Ovary (tissue), 9 donors: ENCODE data around the gene NDUFV1. TPM values are rescaled to one million over a fixed set of nuclear protein-coding genes. Genes with fewer than 3 reads are reported as not detected.
"Not testable (repeated sequence)": the region's sequence is repeated elsewhere in the genome, so short reads cannot be mapped to it uniquely, and the experiment has no call there.

Experiments used
- DNase-seq, 5 donors: peaks; one replicate each; pipeline ENCODE4 v3.0.0-alpha.2; 2019 to 2020
- H3K27ac ChIP-seq, 2 donors: fragments of 200-600 bp; one replicate each; pipeline versions ENCODE4 v1.5.1 to v1.8.0; 2019 to 2022
- H3K27me3 ChIP-seq: fragments of 200-600 bp; one replicate; pipeline ENCODE4 v1.8.0; 2022
- H3K36me3 ChIP-seq: fragments of 200-600 bp; sonication (generic); one replicate; pipeline ENCODE4 v1.5.1; 2019
- H3K4me1 ChIP-seq: one replicate; pipeline ENCODE4 v1.8.1; 2013; ENCODE audit warnings: mild to moderate bottlenecking, moderate library complexity; ENCODE audit not compliant: insufficient read depth
- H3K4me3 ChIP-seq: fragments of 200-600 bp; sonication (generic); one replicate; pipeline ENCODE4 v1.5.1; 2017
- H3K9me3 ChIP-seq, 2 donors: fragments of 200-600 bp in 1 of 2; sonication (generic) in 1 of 2; one replicate each; pipeline versions ENCODE4 v1.5.1 to v1.8.1; 2013 to 2019; ENCODE audit warnings: mild to moderate bottlenecking in 1 of 2, moderate library complexity in 1 of 2
- CTCF ChIP-seq, 3 donors: fragments of 450-650 bp in 2 of 3; fragments of 200-600 bp in 1 of 3; IDR thresholded peaks; one replicate each; pipeline versions ENCODE4 v1.5.1 to v1.8.0; 2016 to 2022; ENCODE audit warnings: antibody characterized with exemption in 3 of 3, mild to moderate bottlenecking in 1 of 3
- EP300 ChIP-seq: sonication (generic); formaldehyde crosslinking; IDR thresholded peaks from one replicate; pipeline ENCODE4 v1.6.1; 2017; ENCODE audit warnings: antibody characterized with exemption
- POLR2A ChIP-seq: fragments of 450-650 bp; IDR thresholded peaks from one replicate; pipeline ENCODE4 v1.6.1; 2017; ENCODE audit warnings: antibody characterized with exemption, mild to moderate bottlenecking, moderate library complexity
- WGBS, 3 donors: extraction: QIAGEN DNeasy Blood & Tissue Kit in 1 of 3; methylation state at CpG; one replicate each; pipeline versions ENCODE4 v1.1.5 to v1.1.7; 2013 to 2017; 5-methylcytosine and 5-hydroxymethylcytosine counted together
- intact Hi-C, 4 donors: fragments of 100-400 bp; cut with DNase I; formaldehyde crosslinking; loops; one replicate each; pipeline versions ENCODE4 v1.11.0 to v1.15.1; 2022 to 2023
- polyA plus RNA-seq, 2 donors: library from polyadenylated mRNA; stranded (reverse); fragments of 200-250 nt in 1 of 2; fragments of 350-450 nt in 1 of 2; fragmentation: Illumina TruSeq in 1 of 2; extraction: RNeasy Lipid Tissue Mini Kit (QIAGEN cat#74804) in 1 of 2; gene quantifications; one replicate each; pipeline ENCODE4 v1.2.3, GENCODE V29; 2013 to 2014
- total RNA-seq, 7 donors: library from RNA; depleted of rRNA in 2 of 7; stranded (reverse); fragments of >200 nt in 2 of 7; fragmentation: NEBNext Ultra II Directional in 3 of 7; extraction: Animal tissue kit (Norgen Biotek cat#: 25700) in 3 of 7; gene quantifications; one replicate each; pipeline versions ENCODE4 v1.1.0 to v1.2.4, GENCODE V29; 2016 to 2023
- donor health status: DM: no; HTN: no; CAD: no; lungs with moderate emphysema.
- donor health status: DM: no; HTN: no; CAD: no.
- donor health status: Bipolar disorder and iron deficiency.
- donor health status: DM: yes; HTN: yes; CAD: no.
- donor health status: DM: no; HTN: no; CAD: no.
- donor health status: DM: yes; HTN: yes; CAD: no.

NDUFV1 gene
- total and polyA plus RNA-seq, 9 donors, result 47.7 to 184 (median 169) TPM

- no peak for TF ChIP-seq EP300
- peak in 1 of 3 donors; percentile 14 for TF ChIP-seq CTCF (IDR thresholded peaks at IDR 0.05)
- TF ChIP-seq POLR2A, result no peak
- Histone ChIP-seq H3K27me3 (no peaks in the 10 kb centered on the region), H3K4me1 (peaks cover 7% of the 10 kb centered on the region), H3K36me3 (no peaks in the 10 kb centered on the region), H3K4me3 (peak overlapping the region; percentile 90), H3K9me3 (no peaks in the 10 kb centered on the region), H3K27ac (peak overlapping the region; percentile 97 to 98)
- peak in 3 of 5 donors; percentile 34 to 52 (median 47) for DNase-seq
- WGBS, 3 donors, result 79 to 86% (median 80%) methylated on average over 21 of the region's 21 CpGs
- intact Hi-C loops, result loop anchor here in 1 of 4 donors (5.0 kb wide), 1 partner anchor 158 kb away; the partner anchor contains the start of gene RPS6KB2
Observed at GRCh38 chr11:67584881-67585873, 21.6 kb upstream of the NDUFV1 start.

GRCh38 chr11:67585911-67586310, 20.8 kb upstream of the NDUFV1 start:
- Histone ChIP-seq H3K27ac (no peak overlapping the region), H3K4me3 (no peak overlapping the region), H3K9me3 (no peaks in the 10 kb centered on the region), H3K27me3 (no peaks in the 10 kb centered on the region), H3K4me1 (peaks cover 7% of the 10 kb centered on the region), H3K36me3 (no peaks in the 10 kb centered on the region)
- 79 to 90% (median 89%) methylated on average over 4 of the region's 4 CpGs for WGBS, 3 donors
- TF ChIP-seq CTCF (IDR thresholded peaks at IDR 0.05), result no peak
- TF ChIP-seq EP300, result no peak
- TF ChIP-seq POLR2A, result no peak
- intact Hi-C loops, result no loop called here
- DNase-seq, result no peak

GRCh38 chr11:67586568-67587250, 20.0 kb upstream of the NDUFV1 start:
- 80 to 92% (median 80%) methylated on average over 5 of the region's 5 CpGs for WGBS, 3 donors
- TF ChIP-seq POLR2A, result no peak
- no peak for TF ChIP-seq EP300
- no peak for TF ChIP-seq CTCF (IDR thresholded peaks at IDR 0.05)
- Histone ChIP-seq H3K9me3 (no peaks in the 10 kb centered on the region), H3K27me3 (no peaks in the 10 kb centered on the region), H3K4me3 (no peak overlapping the region), H3K4me1 (peaks cover 7% of the 10 kb centered on the region), H3K36me3 (no peaks in the 10 kb centered on the region), H3K27ac (no peak overlapping the region)
- DNase-seq, result no peak
- intact Hi-C loops, result no loop called here

- no peak for DNase-seq
- H3K27me3 ChIP-seq, result no peaks in the 10 kb centered on the region
- no peaks in the 10 kb centered on the region for H3K9me3 ChIP-seq
- no peak for TF ChIP-seq POLR2A
- no peak for TF ChIP-seq EP300
- TF ChIP-seq CTCF (IDR thresholded peaks at IDR 0.05), result no peak
- intact Hi-C loops, result no loop called here
- no peak overlapping the region for H3K27ac ChIP-seq
- H3K4me1 ChIP-seq, result peaks cover 7% of the 10 kb centered on the region
- H3K4me3 ChIP-seq, result no peak overlapping the region
- 76 to 91% (median 88%) methylated on average over 1 of the region's 1 CpG for WGBS, 3 donors
- H3K36me3 ChIP-seq, result no peaks in the 10 kb centered on the region
Observed at GRCh38 chr11:67588136-67588503, 18.6 kb upstream of the NDUFV1 start.

GRCh38 chr11:67588899-67589415, 17.8 kb upstream of the NDUFV1 start:
- H3K4me1 ChIP-seq, intact Hi-C loops, H3K4me3 ChIP-seq, H3K9me3 ChIP-seq, H3K27ac ChIP-seq, DNase-seq, H3K27me3 ChIP-seq, H3K36me3 ChIP-seq: not testable (repeated sequence)
- WGBS, 3 donors, result 73 to 80% (median 78%) methylated on average over 11 of the region's 11 CpGs
